NCI-H128 (cell line): ENCODE results near the gene WDR49.
"Not testable (repeated sequence)": the region's sequence is repeated elsewhere in the genome, so short reads cannot be mapped to it uniquely, and the experiment has no call there.

Source experiments
- DNase-seq: peaks from one replicate; lab custom pipeline; 2025; ENCODE audit not compliant: unreplicated experiment; lab: John Stamatoyannopoulos, UW

The WDR49 gene

DNA sequence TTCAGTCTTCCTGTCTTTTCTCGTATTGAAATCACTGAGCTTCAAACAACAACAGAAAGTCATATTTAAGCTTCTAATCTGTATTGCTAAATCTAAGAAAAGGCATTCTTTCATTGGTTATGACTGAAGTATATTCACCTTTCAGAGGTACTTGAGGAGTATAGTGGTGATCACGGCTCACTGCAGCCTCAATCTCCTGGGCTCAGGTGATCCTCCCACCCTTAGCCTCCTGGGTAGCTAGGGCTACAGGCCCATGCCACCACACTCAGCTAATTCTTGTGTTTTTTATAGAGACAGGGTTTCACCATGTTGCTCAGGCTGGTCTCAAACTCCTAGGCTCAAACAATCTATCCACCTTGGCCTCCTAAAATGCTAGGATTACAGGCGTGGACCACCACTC, 38.7 kb downstream of the WDR49 start:
- DNase-seq = no peak

DNA sequence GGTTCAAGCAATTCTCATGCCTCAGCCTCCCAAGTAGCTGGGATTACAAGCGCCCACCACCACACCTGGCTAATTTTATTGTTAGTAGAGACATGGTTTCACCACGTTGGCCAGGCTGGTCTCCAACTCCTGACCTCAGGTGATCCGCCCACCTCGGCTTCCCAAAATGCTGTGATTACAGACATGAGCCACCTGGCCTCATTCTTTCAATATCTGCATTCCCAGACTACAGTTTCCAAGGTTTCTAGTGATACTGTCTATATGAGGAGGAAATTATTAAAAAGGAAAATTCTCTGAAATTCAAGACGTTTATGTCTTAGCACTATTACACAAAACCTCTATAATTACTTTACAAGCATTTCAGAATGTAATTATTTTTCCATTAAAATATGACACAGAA, 39.5 kb downstream of the WDR49 start:
- DNase-seq = not testable (repeated sequence)

DNA sequence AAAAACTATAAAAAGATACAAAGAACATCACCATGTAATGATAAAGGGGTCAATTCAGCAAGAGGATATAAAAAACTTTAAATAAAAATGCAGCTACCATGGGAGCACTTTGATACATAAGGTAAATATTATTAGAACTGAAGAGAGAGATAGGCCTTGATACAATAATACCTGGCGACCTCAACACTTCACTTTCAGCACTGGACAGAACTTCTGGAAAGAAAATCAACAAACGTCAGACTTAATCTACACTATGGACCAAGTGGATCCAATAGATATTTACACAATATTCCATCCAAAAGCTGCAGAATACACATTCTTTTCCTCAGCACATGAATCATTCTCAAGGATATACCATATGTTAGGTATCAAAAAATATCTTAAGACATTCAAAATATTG, 42.0 kb downstream of the WDR49 start:
- no peak for DNase-seq

DNA sequence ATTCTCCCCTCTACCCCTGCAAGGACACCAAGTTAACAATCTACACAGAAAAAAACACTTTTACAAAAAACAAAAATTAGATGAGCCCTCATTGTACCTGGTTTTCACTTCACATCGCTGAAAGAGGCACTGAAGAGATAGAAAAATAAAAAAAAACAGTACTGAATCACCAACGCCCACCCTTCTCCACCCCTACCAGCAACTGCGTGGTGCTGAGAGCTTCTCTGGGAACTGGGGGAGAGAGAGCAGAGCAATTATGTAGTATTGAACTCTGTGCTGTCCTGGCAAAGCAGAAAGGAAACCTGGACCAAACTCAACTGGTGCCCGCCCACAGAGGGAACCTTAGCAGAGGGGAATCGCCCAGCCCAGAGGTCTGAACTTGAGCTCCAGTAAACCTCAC, 44.6 kb downstream of the WDR49 start:
- no peak for DNase-seq

DNA sequence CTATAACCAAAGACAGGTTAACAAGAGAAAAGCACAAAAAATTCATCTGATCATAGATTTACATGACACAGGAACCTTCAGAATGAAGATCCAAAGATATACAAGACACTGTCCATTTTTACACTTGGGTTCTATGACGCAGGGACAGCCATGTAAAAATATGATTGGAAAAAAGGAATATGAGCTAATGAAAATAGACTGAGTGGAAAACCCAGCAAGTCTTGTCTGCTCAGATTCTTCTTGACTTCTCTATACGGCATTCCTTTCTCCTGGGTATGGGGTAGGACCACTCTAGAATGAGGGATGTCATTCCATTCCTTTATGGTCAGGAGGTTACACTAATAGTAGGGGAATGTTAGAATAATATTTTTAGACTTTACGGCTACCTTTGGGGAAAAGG, 46.9 kb downstream of the WDR49 start:
- no peak for DNase-seq

DNA sequence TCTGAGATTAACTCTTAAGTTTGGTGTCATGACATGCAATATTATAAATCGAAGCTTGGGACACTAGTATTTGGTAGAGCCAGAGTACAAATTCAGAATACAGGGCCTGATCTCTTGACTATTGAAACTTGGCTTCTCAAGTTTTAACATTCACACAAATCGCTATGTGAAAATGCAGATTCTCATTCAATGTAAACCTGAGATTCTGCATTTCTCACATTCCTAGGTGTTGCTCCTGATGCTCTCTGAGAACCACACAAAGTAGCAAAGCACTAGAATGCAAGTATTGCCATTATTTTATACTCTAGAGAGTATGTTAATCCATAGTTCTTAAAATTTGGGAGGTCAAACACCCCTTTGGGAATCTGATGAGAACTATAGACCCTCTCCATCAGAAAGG, 47.9 kb downstream of the WDR49 start:
- DNase-seq = no peak

DNA sequence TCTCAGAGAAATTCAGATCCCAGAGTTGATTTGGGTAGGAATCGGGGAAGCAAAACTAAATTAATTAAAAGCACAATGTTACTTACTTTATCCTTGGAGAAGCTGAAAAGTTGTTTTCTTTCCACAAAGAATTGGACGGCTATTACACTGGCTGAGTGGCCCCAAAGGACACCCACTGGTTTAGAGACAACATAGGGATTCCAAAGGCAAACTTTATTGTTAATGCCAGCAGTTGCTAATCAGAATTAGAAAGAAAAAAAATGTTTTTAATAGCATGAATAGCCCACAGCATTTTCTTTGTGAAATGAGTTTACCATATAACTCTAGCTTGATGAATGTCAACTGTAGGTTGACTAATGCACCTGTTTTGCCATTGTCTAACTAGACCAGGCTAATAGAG, 51.7 kb downstream of the WDR49 start:
- no peak for DNase-seq

DNA sequence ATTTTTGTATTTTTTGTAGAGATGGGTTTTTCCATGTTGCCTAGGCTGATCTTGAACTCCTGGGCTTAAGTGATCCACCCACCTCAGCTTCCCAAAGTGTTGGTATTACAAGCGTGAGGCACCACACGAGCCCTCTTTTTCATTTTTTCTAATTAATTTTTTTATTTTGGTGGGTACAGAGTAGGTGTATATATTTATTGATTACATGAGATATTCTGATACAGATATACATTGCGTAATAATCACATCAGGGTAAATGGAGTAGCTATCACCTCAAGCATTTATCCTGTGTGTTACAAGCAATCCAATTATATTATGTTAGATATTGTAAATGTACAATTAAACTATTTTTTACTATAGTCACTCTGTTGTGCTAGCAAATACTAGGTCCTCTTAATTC, 66.1 kb downstream of the WDR49 start:
- no peak for DNase-seq

DNA sequence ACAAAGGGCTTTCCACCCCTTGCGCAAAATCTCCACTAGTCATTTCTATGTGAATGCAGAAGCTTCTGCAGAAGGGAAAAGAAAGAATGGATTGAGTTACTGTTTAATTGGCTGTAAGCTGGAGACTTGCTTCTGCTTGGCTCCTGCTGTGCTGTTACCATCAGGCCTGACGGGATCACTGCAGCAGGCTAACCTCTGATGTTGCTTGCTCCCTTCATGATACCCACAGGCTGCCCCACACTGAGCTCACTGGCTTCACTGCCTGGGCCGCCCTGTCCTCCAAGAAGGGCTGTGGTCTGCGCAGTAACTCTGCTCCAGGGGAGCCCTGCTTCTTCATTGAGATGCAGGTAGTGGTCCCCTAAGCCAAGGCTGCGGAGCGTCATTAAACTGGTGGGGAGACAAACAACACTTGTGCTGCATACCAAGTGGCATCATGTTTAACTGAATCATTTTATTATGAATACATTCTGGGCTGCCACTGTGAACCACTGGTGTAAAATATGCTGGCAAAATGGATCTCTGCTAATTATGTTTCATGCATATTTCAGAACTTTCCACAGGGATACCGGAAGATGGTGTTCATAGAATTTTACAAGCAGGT, 78.6 kb downstream of the WDR49 start:
- DNase-seq = no peak

DNA sequence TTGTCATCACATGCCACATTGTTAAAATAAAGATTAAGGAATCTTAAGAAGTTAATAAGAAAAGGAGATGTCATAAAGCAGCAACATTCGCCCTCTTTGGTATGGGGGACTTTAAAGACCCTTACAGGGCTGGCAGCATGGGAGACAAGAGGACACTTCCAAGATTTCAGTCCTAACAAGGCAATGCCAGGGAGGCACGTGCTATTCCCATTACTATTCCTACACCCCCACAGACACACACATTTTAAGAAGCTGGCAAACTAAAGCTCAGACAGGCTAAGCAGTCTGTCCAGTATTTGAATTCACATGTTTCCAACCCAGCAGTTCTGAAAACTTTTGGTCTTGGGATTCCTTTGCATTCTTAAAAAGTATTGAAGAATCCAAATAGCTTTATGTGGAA, 80.8 kb downstream of the WDR49 start:
- no peak for DNase-seq

DNA sequence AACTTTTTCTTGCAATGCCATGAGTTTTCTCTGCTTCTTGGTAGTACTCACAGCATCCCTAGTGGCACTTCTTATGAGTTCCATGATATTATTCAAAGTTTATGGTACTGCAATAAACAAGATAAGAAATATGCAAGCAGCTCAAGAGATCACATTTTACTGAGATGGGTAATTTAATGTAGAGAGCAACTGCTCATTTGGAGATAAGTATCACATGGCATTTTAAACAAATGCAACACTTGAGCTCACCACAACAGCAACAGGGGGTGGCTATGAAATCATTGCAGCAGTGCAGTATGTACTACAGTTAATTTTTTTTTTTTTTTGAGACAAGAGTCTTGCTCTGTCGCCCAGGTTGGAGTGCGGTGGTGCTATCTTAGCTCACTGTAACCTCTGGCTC, 85.1 kb downstream of the WDR49 start:
- DNase-seq = no peak

DNA sequence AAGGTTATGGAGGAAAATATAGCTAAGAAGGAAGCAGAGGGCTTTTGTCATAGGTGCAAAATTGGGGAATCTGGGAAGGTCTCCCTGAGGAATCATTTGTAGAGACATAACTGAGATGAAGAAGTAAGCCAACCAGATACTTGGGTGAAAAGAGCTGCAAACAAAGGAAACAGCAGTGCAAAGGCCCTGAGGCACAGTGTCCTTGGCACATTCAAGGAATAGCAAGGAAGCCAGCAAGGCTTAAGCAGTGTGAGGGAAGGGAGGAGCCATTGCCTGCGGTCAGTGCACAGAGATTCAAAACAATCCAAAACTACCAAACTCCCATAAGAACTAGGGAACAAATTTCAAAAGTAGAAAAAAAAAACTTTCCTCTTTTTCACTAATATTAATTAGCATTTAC, 88.3 kb downstream of the WDR49 start:
- DNase-seq = no peak

DNA sequence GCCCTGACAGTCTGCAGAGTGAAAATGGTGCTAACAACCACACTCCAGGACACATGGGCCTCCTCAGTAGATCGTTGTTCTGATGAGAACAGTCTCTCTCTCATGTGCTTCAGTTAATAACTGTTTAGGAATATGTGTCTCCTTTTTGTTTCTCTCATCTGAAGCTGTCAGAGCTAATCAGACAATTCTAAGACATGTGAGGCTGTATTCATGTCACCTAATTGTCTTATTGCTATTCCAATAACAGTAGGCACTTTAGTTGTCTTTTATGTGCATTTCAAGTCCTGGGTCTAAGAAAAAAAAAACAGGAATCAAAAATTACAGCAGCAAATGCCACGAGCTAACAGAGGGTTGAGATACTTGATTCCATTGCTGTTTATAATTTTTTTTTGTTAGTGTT, 89.1 kb downstream of the WDR49 start:
- DNase-seq = no peak

DNA sequence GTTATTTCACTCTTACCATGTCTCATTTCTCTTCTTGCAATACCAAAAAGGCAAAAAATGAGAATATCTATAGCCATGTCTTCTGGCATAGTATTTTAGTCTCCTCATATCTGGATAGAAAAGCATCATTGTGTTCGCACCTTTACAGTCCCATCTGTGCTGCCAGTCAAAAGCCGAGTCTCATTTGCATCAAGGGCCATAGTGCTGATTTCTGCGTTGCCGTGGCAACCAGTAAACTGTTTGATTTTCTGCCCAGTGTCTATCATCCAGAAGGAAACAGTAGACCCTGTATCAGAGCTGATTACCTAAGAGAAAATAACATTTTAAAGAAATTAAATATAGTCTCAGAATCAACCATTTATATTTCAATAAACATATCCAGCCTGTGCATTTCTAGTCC, 93.8 kb downstream of the WDR49 start:
- DNase-seq = no peak

DNA sequence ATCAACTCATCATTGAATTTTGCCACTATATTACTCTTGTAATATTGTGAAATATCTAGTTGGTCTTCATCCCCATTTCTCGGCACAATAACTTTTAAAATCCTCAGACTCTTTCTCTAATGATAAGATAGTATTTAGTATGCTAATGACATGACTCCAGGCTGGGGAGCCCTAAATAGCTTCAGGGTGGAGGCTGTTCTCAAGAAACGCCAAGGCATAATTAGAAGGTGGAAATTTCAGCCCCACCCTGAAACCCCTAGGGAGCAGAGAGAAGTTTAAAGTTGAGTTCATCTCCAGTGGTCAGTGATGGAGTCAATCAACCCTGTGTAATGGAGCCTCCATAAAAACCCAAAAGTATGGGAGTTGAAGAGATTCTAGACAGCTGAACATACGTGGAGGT, 98.8 kb downstream of the WDR49 start:
- DNase-seq = no peak

DNA sequence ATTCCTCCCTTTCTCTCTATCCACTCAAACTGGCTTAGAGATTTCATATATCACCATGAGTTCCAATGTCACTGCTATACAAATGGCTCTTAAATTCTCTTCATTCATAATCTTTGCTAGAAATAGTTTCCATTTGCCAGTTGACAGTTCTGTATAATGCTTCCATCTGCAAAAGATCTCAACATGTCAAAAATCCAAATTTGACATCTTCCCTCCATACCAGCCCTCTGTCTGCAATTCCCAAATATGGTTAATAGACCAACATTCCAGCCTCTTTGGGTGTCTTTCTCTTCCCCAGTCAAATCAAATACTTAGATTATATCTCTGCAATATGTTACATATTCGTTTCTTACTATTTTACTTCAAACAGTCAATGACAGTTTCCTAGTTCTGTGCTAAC, 115.7 kb downstream of the WDR49 start:
- DNase-seq = no peak

DNA sequence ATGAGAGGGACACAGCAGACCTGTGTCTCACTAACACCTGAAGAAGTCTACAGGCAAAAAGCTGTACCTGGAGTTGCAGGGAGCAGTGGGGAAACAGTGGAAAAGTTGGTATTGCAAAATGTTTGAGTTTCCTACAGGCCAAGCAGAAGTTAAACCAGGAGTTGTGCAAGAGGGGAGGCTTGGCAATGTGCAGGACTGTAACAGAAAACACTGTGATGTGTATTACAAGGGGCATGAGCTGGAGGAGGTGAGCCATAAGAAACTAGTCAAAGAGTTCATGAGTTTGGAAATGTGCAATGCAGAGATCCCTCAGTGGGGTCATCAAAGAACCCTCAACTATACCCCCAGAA, 132.8 kb downstream of the WDR49 start:
- DNase-seq = no peak

DNA sequence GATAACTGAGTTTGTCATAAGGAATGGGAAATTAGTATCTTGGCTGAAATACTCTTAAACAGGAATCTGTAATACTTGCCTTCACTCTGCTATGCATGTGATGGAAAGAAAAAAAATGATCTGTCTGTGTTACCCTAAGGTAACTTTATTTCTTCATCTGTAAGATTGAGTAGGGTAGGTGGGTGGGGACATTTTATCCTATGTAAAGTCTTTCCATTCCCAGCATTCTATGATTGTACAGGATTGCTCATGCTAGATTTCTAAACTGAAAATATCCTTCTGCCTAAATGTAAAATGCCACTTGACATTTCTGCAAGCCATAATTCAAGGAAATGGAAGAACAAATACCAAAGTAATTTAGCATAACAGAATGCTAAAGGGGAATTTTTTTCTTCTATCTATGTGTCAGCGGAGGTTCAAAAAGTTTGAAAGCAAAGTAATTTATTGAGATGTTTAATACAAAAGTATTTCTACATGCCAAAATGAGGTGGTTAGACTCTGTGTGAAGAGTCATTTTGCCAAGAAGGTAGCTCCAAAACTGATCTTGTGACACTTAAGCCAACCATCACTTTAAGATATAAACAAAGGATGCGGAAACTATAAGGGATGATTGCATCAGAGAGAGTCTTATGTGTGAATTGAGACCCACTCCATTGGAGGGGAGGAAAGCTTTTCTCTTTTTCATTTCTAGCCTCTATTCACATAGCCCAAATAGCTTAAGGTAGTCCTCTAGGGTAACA, 133.3 kb downstream of the WDR49 start:
- no peak for DNase-seq

DNA sequence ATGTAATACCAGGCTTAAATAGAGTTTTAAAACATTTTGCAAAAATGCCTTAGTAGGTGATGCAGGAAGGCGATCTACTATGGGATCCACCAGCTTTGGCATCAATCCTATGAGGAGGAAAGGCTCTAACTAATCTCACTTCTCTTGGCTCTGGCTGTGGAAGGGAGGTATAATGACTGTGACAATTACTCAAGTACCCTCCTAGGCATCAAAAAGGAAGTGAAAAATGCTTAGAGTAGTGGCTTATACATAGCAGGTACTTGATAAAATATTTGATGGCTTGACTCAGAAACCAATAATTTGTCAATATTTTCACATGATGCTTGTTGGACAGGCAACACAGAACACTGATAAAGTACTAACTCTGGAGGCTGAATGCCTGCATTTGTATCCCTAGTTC, 145.8 kb downstream of the WDR49 start:
- DNase-seq = no peak

DNA sequence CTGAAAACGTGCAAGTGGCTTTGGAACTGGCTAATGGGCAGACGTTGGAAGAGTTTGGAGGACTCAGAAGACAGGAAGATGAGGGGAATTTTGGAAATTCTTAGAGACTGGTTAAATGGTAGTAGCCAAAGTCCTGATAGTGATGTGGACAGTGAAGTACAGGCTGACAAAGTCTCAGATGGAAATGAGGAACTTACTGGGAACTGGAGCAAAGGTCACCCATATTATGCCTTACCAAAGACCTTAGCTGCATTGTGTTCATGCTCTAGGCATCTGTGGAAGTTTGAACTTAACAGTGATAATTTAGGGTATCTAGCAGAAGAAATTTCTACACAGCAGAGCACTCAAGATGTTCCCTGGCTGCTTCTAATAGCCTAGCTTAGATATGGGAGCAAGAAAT, 151.3 kb downstream of the WDR49 start:
- no peak for DNase-seq

DNA sequence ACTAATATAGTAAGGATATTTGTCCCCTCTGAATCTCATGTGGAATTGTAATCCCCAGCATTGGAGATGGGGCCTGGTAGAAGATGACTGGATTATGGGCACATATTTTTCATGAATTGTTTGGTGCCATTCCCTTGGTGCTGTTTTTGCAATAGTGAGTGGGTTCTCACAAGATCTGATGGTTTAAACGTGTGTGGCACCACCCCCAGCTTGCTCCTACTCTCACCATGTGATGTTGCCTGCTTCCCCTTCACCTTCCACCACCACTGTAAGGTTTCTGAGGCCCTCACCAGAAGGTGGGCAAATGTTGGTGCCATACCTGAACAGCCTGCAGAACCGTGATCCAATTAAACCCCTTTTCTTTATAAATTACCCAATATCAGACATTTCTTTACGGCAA, 151.8 kb downstream of the WDR49 start:
- no peak for DNase-seq

DNA sequence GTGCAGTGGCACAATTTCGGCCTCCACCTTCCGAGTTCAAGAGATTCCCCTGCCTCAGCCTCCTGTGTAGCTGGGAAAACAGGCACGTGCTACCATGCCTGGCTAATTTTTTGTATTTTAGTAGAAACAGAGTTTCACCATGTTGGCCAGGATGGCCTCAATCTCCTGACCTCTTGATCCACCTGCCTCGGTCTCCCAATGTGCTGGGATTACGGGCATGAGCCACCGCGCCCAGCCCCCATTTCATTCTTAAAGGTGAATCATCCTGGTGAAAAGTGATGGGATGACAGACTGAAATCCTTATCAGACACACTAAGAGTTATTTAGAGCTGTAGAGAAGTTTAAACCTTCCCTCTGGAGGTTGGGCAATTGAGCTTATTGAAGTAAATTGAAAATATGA, 155.8 kb downstream of the WDR49 start:
- DNase-seq = no peak

DNA sequence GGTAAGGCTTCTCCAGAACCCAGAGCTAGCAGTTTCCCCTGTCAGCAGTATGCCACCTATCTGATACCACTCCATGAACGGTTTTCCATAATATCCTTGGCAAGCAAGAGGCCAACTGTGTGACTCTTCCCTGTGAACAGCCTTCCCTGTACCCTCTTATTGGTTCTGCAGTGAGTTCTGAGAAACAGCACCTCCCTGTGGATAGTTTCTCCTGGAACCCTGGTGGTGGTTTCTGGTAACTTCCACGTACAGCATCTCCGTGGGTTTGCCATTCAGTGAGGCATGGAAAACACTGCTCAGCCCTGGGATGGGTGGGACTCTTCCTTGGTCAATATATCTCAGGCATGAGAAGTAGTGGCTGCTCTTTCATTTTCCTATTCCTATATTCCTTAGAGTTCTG, 160.5 kb downstream of the WDR49 start:
- DNase-seq = no peak
